Activated naive CD4-positive, alpha-beta T cell treated with anti-CD3 and anti-CD28 coated beads, Interleukin-2, amount 50 U/mL, for 72 hours (primary cell): ENCODE data around the gene ZNF821. TPM values are rescaled to one million over a fixed set of nuclear protein-coding genes. Genes with fewer than 3 reads are reported as not detected.

Source experiments
- total RNA-seq, 2 donors: library from RNA; stranded (reverse); gene quantifications; one replicate each; pipeline ENCODE4 v1.2.3, GENCODE V29; 2022

The ZNF821 gene
- total RNA-seq, 2 donors from 2014 or later: 6.6 to 7.3 TPM

Other genes starting within 250 kb of the ZNF821 start
- gene PHLPP2, start 159.5 kb downstream of the ZNF821 start, total RNA-seq: 1 to 10 TPM; 6.4 to 9.4 TPM
- gene AP1G1, start 75.3 kb downstream of the ZNF821 start, total RNA-seq: 10 to 100 TPM; 73.1 to 79.0 TPM
- gene ATXN1L, start 38.2 kb downstream of the ZNF821 start, total RNA-seq: 10 to 100 TPM; 17.0 to 33.0 TPM
- 100 to 1,000 TPM; 166 to 256 TPM for gene IST1, start 11.3 kb upstream of the ZNF821 start, total RNA-seq
- gene PKD1L3, start 116.2 kb upstream of the ZNF821 start, total RNA-seq: under 1 TPM; 0.07 to 0.10 TPM
- 10 to 100 TPM; 16.8 to 18.7 TPM for gene DHODH, start 124.6 kb upstream of the ZNF821 start, total RNA-seq
- gene HP, start 170.3 kb upstream of the ZNF821 start, total RNA-seq: not detected
- gene HPR, start 179.0 kb upstream of the ZNF821 start, total RNA-seq: not detected
- 10 to 100 TPM; 18.0 to 25.5 TPM for gene TXNL4B, start 209.4 kb upstream of the ZNF821 start, total RNA-seq
- gene DHX38, start 209.7 kb upstream of the ZNF821 start, total RNA-seq: 100 to 1,000 TPM in 1 of 2 donors, 10 to 100 TPM in 1; 81.2 to 119 TPM